Measurements from ENCODE around the gene MEOX2. TPM values are rescaled to one million over a fixed set of nuclear protein-coding genes. Genes with fewer than 3 reads are reported as not detected.
A peak's percentile ranks its signal among the peaks of the same experiment; 100 is the strongest.

MEOX2 gene
- total and polyA plus RNA-seq, 2 of the 8 experiments (the other 6 are each of a cell fraction or from before 2014, with no cell fraction given) = 0.05 to 0.19 TPM

DNA sequence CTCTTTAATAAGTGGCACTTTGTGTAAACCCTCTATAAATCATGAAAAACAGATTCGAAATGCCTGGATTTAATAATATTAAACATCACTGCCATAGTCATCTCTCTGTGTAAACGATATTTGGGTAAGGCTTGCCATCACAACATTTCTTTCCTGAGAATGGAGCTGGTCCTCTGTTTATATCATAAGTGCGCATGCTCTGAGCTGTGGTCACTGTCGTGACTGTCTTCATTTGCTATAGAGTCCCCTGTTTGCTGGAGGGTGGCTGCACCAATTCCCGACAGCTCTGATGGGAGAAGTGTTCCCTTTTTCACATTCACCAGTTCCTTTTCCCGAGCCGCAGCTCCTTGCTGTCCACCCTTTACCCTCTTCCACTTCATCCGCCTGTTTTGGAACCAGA lies 74.3 kb downstream of the MEOX2 start:
- peaks cover 1% of the 10 kb centered on the region; the same call in 1 of the 2 replicates for H3K23me2 ChIP-seq (ENCODE audit: low read depth, low read length)
- no peak overlapping the region for H3K4me3 ChIP-seq (ENCODE audit: extremely low read depth in 1 of 4, insufficient read depth in 2 of 4, low read depth in 3 of 4, low read length in 4 of 4)
- H4K20me1 ChIP-seq (replicated peaks in 1 of 2; ENCODE audit: control insufficient read depth in 1 of 2, insufficient read depth in 2 of 2, low read length in 2 of 2) = no peaks in the 10 kb centered on the region
- H4K5ac ChIP-seq (ENCODE audit: insufficient read length, low read depth, low read length) = no peak overlapping the region
- no peak overlapping the region for H3K18ac ChIP-seq (ENCODE audit: extremely low read depth, low read length)
- no peak overlapping the region for H2BK15ac ChIP-seq (ENCODE audit: low read length)
- WGBS, 2 experiments (ENCODE audit: extremely low coverage in 1 of 2, insufficient coverage in 1 of 2, insufficient read length in 1 of 2, insufficient replicate concordance in 2 of 2, low coverage in 1 of 2, low lambda C conversion rate in 2 of 2, missing lambda C conversion rate in 1 of 2) = 90% methylated on average over 8 of the region's 8 CpGs; no CpG with 5 or more reads in 1 of the 2 experiments
- no peaks in the 10 kb centered on the region; a peak in 1 of 7 replicates for H3K4me1 ChIP-seq (replicated peaks in 1 of 4; ENCODE audit: control insufficient read depth in 3 of 4, insufficient read depth in 4 of 4, low read length in 3 of 4)
- no peak overlapping the region for H3K27ac ChIP-seq (ENCODE audit: low read depth, low read length)
- TF ChIP-seq PHF8 (conservative IDR thresholded peaks at IDR 0.05; ENCODE audit: low read depth, low read length) (no peak), KDM5A (IDR thresholded peaks at IDR 0.05; ENCODE audit: low read length) (no peak), RBBP5 (IDR thresholded peaks at IDR 0.05; ENCODE audit: borderline replicate concordance, low read depth, low read length) (no peak), RNF2 (IDR thresholded peaks at IDR 0.05; ENCODE audit: borderline replicate concordance, low read depth, low read length, missing control alignments, poor library complexity, severe bottlenecking) (no peak)
- no peak overlapping the region for H3K9ac ChIP-seq (replicated peaks in 1 of 4; ENCODE audit: extremely low read depth in 1 of 4, low read depth in 3 of 4, low read length in 3 of 4)
- H3K79me1 ChIP-seq (ENCODE audit: low read depth, low read length) = no peaks in the 10 kb centered on the region
- H3K56ac ChIP-seq (replicated peaks; ENCODE audit: insufficient read length, low read depth, low read length) = no peak overlapping the region
- H4K91ac ChIP-seq (replicated peaks; ENCODE audit: insufficient read length, low read length) = no peak overlapping the region
- no peak overlapping the region for H2AK5ac ChIP-seq (ENCODE audit: low read depth, low read length)
- 0 out of 2 replicates have a peak overlapping the region, but pooled peaks have one; percentile 28 for H2AFZ ChIP-seq (ENCODE audit: low read length)
- ChIA-PET POLR2A (ENCODE audit: partially characterized antibody) (no interaction called here), CTCF (ENCODE audit: partially characterized antibody) (interaction anchor here (1.2 to 2.4 kb wide), 4 partner anchors 10 to 321 kb away, joined by 3 to 7 read pairs (median 4); no protein-coding TSS in a partner anchor)
- H3K36me3 ChIP-seq (ENCODE audit: control insufficient read depth in 2 of 4, insufficient read depth in 4 of 4, low read length in 3 of 4) = no peaks in the 10 kb centered on the region
- no peak overlapping the region for H2BK12ac ChIP-seq (ENCODE audit: low read depth, low read length)
- H3K23ac ChIP-seq (ENCODE audit: insufficient read length) = no peak overlapping the region
- H4K8ac ChIP-seq (ENCODE audit: extremely low read depth, insufficient read depth, low read length) = no peak overlapping the region
- H3K4ac ChIP-seq (replicated peaks; ENCODE audit: insufficient read length, low read depth, low read length) = no peak overlapping the region
- no peak overlapping the region for H3K4me2 ChIP-seq (ENCODE audit: insufficient read depth in 1 of 2, low read depth in 2 of 2, low read length in 2 of 2)
- no peak overlapping the region for H2BK120ac ChIP-seq (replicated peaks; ENCODE audit: low read depth, low read length)
- no peak overlapping the region for H2BK20ac ChIP-seq (ENCODE audit: low read length)
- no peaks in the 10 kb centered on the region for H3K9me3 ChIP-seq (ENCODE audit: insufficient read depth in 2 of 2, low read depth in 1 of 2, low read length in 1 of 2)
- no peak overlapping the region for H3K14ac ChIP-seq (ENCODE audit: insufficient read length)
- H3K79me2 ChIP-seq (ENCODE audit: control insufficient read depth in 1 of 2, insufficient read depth in 2 of 2, low read length in 2 of 2) = no peaks in the 10 kb centered on the region
- no peak for DNase-seq (ENCODE audit: low read depth in 1 of 2, low spot score in 2 of 2)
- H3K27me3 ChIP-seq (replicated peaks in 1 of 4; ENCODE audit: control insufficient read depth in 3 of 4, extremely low read depth in 1 of 4, insufficient read depth in 3 of 4, low read length in 3 of 4) = no peaks in the 10 kb centered on the region
- H2BK5ac ChIP-seq (ENCODE audit: low read depth, low read length) = no peak overlapping the region
- FAIRE-seq = no peak

Measured in H1 (cell line).